Loucy (cell line): Measurements from ENCODE around the gene HS6ST3.

Experiments used
- CTCF ChIP-seq: fragments of 200-600 bp; sonication (generic); conservative IDR thresholded peaks from 2 replicates; pipeline ENCODE4 v1.5.1; 2014; ENCODE audit warnings: mild to moderate bottlenecking, antibody characterized with exemption, low read length
- EZH2phosphoT487 ChIP-seq: fragments of 200-600 bp; IDR thresholded peaks from 2 replicates; pipeline ENCODE4 v1.6.1; 2018; ENCODE audit warnings: antibody characterized with exemption, mild to moderate bottlenecking, moderate library complexity, borderline replicate concordance

- TF ChIP-seq CTCF (no peak), EZH2phosphoT487 (no peak)
Measured at GRCh38 chr13:96575423-96576320, 485.8 kb downstream of the HS6ST3 start.
